Glomerular visceral epithelial cell (primary cell): ENCODE measurements around the gene WNT7B.

ENCODE experiments used
- DNase-seq: peaks from one replicate; pipeline ENCODE4 v3.0.0-alpha.2; 2016; ENCODE audit errors: extremely low spot score

Gene WNT7B

GRCh38 chr22:45977003-45977411 is at the start of gene WNT7B:
TSS of gene WNT7B (minus strand) at chr22:45977162. CDS start at chr22:45976754, 408 bp downstream.
- peak; percentile 84 for DNase-seq

- DNase-seq, result no peak
Measured at GRCh38 chr22:46025973-46026898, 49.3 kb upstream of the WNT7B start.

- no peak for DNase-seq
Measured at GRCh38 chr22:46025225-46025972, 48.4 kb upstream of the WNT7B start.

- no peak for DNase-seq
Measured at GRCh38 chr22:46024136-46024840, 47.3 kb upstream of the WNT7B start.

GRCh38 chr22:46023558-46023981 is 46.6 kb upstream of the WNT7B start:
- DNase-seq, result no peak

- DNase-seq, result no peak
Measured at GRCh38 chr22:46022881-46023512, 46.0 kb upstream of the WNT7B start.

GRCh38 chr22:46021577-46021976 is 44.6 kb upstream of the WNT7B start:
- no peak for DNase-seq

GRCh38 chr22:46019351-46019750 is 42.4 kb upstream of the WNT7B start:
- DNase-seq, result no peak

GRCh38 chr22:46018859-46019258 is 41.9 kb upstream of the WNT7B start:
- DNase-seq, result no peak

- DNase-seq, result no peak
Measured at GRCh38 chr22:46017166-46017565, 40.2 kb upstream of the WNT7B start.

- peak; percentile 97 for DNase-seq
Measured at GRCh38 chr22:46013460-46014416, 36.8 kb upstream of the WNT7B start.

GRCh38 chr22:46012881-46013281 is 35.9 kb upstream of the WNT7B start:
- DNase-seq, result no peak

GRCh38 chr22:46012182-46012880 is 35.4 kb upstream of the WNT7B start:
- DNase-seq, result no peak

- DNase-seq, result no peak
Measured at GRCh38 chr22:46011627-46012181, 34.7 kb upstream of the WNT7B start.

GRCh38 chr22:46010951-46011626 is 34.1 kb upstream of the WNT7B start:
- no peak for DNase-seq

- peak; percentile 67 for DNase-seq
Measured at GRCh38 chr22:46010207-46010867, 33.4 kb upstream of the WNT7B start.

GRCh38 chr22:46009730-46010129 is 32.8 kb upstream of the WNT7B start:
- no peak for DNase-seq

GRCh38 chr22:46008836-46009596 is 32.1 kb upstream of the WNT7B start:
- peak; percentile 48 for DNase-seq
